Neural progenitor cell (in vitro differentiated cells): Measurements from ENCODE around the gene PDE3B. TPM values are rescaled to one million over a fixed set of nuclear protein-coding genes. Genes with fewer than 3 reads are reported as not detected.

Source experiments
- DNase-seq: peaks from one replicate; pipeline ENCODE4 v3.0.0-alpha.2; 2016; ENCODE audit warnings: low spot score
- H2AFZ ChIP-seq: fragments of 200-600 bp; sonication (generic); replicated peaks from 2 replicates; pipeline ENCODE4 v1.6.1; 2016; ENCODE audit warnings: antibody characterized with exemption
- H3F3A ChIP-seq: fragments of 200-600 bp; sonication (generic); 2 replicates; pipeline ENCODE4 v1.6.1; 2016; ENCODE audit warnings: antibody characterized with exemption, low read depth
- H3K27ac ChIP-seq: fragments of 200-600 bp; sonication (generic); 2 replicates; pipeline ENCODE4 v1.5.1; 2016; ENCODE audit warnings: mild to moderate bottlenecking
- H3K27me3 ChIP-seq: fragments of 200-600 bp; sonication (generic); 2 replicates; pipeline ENCODE4 v1.6.1; 2016; ENCODE audit warnings: mild to moderate bottlenecking, moderate library complexity
- H3K36me3 ChIP-seq: fragments of 200-600 bp; sonication (generic); 2 replicates; pipeline ENCODE4 v1.5.1; 2016
- H3K4me1 ChIP-seq: fragments of 200-600 bp; sonication (generic); 2 replicates; pipeline ENCODE4 v1.6.1; 2016; ENCODE audit warnings: mixed run types
- H3K4me2 ChIP-seq: fragments of 200-600 bp; sonication (generic); 2 replicates; pipeline ENCODE4 v1.6.1; 2016
- H3K4me3 ChIP-seq: fragments of 200-600 bp; sonication (generic); 2 replicates; pipeline ENCODE4 v1.5.1; 2016
- H3K79me2 ChIP-seq: fragments of 200-600 bp; sonication (generic); 2 replicates; pipeline ENCODE4 v1.6.1; 2016; ENCODE audit warnings: low read depth
- H3K9ac ChIP-seq: fragments of 200-600 bp; sonication (generic); 2 replicates; pipeline ENCODE4 v1.6.1; 2016
- H3K9me3 ChIP-seq: fragments of 200-600 bp; sonication (generic); 2 replicates; pipeline ENCODE4 v1.5.1; 2016; ENCODE audit warnings: low read depth
- H4K20me1 ChIP-seq: fragments of 200-600 bp; sonication (generic); 2 replicates; pipeline ENCODE4 v1.6.1; 2016; ENCODE audit warnings: low read depth
- H3K27ac Mint-ChIP-seq: 3 replicates; pipeline ENCODE4 v1.8.0; 2021; ENCODE audit warnings: mixed read lengths
- H3K27me3 Mint-ChIP-seq: 2 replicates; pipeline ENCODE4 v1.8.0; 2022; ENCODE audit warnings: low read depth, mild to moderate bottlenecking, inconsistent platforms, moderate library complexity, mixed read lengths; ENCODE audit not compliant: insufficient read depth
- H3K36me3 Mint-ChIP-seq: 3 replicates; pipeline ENCODE4 v1.8.0; 2021; ENCODE audit warnings: mixed read lengths
- H3K4me1 Mint-ChIP-seq: 3 replicates; pipeline ENCODE4 v1.8.0; 2021; ENCODE audit warnings: mixed read lengths
- H3K4me3 Mint-ChIP-seq: 3 replicates; pipeline ENCODE4 v1.8.0; 2021; ENCODE audit warnings: mild to moderate bottlenecking, moderate library complexity, mixed read lengths
- H3K9me3 Mint-ChIP-seq: 3 replicates; pipeline ENCODE4 v1.8.0; 2020; ENCODE audit warnings: mixed read lengths
- EZH2 ChIP-seq: fragments of 200-600 bp; sonication (generic); IDR thresholded peaks from 2 replicates; pipeline ENCODE4 v1.6.1; 2017; ENCODE audit warnings: antibody characterized with exemption, mild to moderate bottlenecking, moderate library complexity
- EZH2phosphoT487 ChIP-seq: fragments of 200-600 bp; sonication (generic); IDR thresholded peaks from 2 replicates; pipeline ENCODE4 v1.6.1; 2017; ENCODE audit warnings: antibody characterized with exemption
- total RNA-seq: library from RNA; depleted of rRNA; stranded (reverse); fragments of >200 nt; gene quantifications from 2 replicates; pipeline ENCODE4 v1.2.3, GENCODE V29; 2015; ENCODE audit warnings: low replicate concordance
- TF ChIP-seq, protein P1 (sequence below): fragments of 200-600 bp; sonication (generic); IDR thresholded peaks from 2 replicates; pipeline ENCODE4 v1.5.1; 2017; ENCODE audit warnings: antibody characterized with exemption, mild to moderate bottlenecking

The PDE3B gene
- total RNA-seq, 1 donor from 2014 or later: 14.3 TPM

DNA sequence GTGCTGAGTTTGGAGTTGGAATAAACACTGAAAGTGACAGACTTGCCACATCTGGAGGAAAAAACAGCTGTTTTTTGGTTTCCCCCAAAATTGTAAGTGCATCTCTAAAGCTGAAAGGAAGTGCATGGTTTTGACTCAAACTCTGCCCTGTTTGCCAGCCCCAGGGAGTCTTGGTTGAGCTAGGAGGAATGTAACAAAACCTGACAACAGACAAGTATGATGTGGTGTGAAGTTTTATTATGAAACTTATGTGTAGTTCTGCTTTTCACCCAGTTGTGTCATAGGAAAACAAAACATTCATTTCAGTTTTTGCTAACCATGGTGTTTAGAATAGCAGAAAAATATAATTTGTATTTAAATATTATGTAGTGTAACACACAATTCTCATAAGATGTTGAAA is 31.7 kb upstream of the PDE3B start:
- Histone ChIP-seq H3K4me2 (no peak overlapping the region), H4K20me1 (no peaks in the 10 kb centered on the region), H3K36me3 (no peaks in the 10 kb centered on the region), H3K4me1 (no peaks in the 10 kb centered on the region), H3K9ac (no peak overlapping the region), H3F3A (no peaks in the 10 kb centered on the region), H3K79me2 (no peaks in the 10 kb centered on the region), H3K27ac (no peak overlapping the region), H3K4me3 (no peak overlapping the region), H3K9me3 (no peaks in the 10 kb centered on the region), H2AFZ (no peak overlapping the region), H3K27me3 (no peaks in the 10 kb centered on the region)
- H3K4me1 Mint-ChIP-seq: no peaks in the 10 kb centered on the region
- no peak overlapping the region for H3K27ac Mint-ChIP-seq
- H3K36me3 Mint-ChIP-seq: no peaks in the 10 kb centered on the region
- TF ChIP-seq EZH2 (no peak), EZH2phosphoT487 (no peak)
- TF ChIP-seq, protein P1, sequence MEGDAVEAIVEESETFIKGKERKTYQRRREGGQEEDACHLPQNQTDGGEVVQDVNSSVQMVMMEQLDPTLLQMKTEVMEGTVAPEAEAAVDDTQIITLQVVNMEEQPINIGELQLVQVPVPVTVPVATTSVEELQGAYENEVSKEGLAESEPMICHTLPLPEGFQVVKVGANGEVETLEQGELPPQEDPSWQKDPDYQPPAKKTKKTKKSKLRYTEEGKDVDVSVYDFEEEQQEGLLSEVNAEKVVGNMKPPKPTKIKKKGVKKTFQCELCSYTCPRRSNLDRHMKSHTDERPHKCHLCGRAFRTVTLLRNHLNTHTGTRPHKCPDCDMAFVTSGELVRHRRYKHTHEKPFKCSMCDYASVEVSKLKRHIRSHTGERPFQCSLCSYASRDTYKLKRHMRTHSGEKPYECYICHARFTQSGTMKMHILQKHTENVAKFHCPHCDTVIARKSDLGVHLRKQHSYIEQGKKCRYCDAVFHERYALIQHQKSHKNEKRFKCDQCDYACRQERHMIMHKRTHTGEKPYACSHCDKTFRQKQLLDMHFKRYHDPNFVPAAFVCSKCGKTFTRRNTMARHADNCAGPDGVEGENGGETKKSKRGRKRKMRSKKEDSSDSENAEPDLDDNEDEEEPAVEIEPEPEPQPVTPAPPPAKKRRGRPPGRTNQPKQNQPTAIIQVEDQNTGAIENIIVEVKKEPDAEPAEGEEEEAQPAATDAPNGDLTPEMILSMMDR: no peak
- DNase-seq: no peak
- H3K9me3 Mint-ChIP-seq: no peaks in the 10 kb centered on the region
- H3K27me3 Mint-ChIP-seq: no peaks in the 10 kb centered on the region
- no peak overlapping the region for H3K4me3 Mint-ChIP-seq

DNA sequence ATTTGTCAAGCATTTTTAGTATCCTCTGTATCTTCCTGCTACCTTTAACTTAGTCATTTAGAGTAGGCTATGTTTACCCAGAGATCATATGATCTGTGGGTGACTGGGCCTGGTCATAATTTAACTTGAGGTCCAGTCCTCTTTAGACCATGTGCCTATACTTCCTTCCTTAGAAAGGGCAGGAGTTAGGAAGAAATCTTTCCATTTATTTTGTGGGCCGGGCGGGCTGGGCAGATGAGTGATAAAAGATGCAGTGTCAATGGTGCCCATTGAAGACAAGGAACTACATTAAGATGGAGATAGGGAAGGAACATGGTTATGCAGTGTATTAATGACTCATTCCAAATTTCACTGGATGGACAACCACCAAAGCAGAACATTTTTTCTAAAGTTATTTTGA is 30.9 kb upstream of the PDE3B start:
- no peaks in the 10 kb centered on the region for H3K79me2 ChIP-seq
- DNase-seq: no peak
- Mint-ChIP-seq H3K27ac (no peak overlapping the region), H3K4me1 (no peaks in the 10 kb centered on the region), H3K36me3 (no peaks in the 10 kb centered on the region), H3K9me3 (no peaks in the 10 kb centered on the region), H3K27me3 (no peaks in the 10 kb centered on the region), H3K4me3 (no peak overlapping the region)
- H4K20me1 ChIP-seq: no peaks in the 10 kb centered on the region
- no peaks in the 10 kb centered on the region for H3K4me1 ChIP-seq
- no peak overlapping the region for H3K9ac ChIP-seq
- H3F3A ChIP-seq: no peaks in the 10 kb centered on the region
- no peak overlapping the region for H2AFZ ChIP-seq
- TF ChIP-seq EZH2phosphoT487: no peak
- TF ChIP-seq, protein P1: no peak
- no peak for TF ChIP-seq EZH2
- H3K36me3 ChIP-seq: no peaks in the 10 kb centered on the region
- H3K4me2 ChIP-seq: no peak overlapping the region
- no peaks in the 10 kb centered on the region for H3K9me3 ChIP-seq
- H3K27me3 ChIP-seq: no peaks in the 10 kb centered on the region
- no peak overlapping the region for H3K4me3 ChIP-seq
- no peak overlapping the region for H3K27ac ChIP-seq

DNA sequence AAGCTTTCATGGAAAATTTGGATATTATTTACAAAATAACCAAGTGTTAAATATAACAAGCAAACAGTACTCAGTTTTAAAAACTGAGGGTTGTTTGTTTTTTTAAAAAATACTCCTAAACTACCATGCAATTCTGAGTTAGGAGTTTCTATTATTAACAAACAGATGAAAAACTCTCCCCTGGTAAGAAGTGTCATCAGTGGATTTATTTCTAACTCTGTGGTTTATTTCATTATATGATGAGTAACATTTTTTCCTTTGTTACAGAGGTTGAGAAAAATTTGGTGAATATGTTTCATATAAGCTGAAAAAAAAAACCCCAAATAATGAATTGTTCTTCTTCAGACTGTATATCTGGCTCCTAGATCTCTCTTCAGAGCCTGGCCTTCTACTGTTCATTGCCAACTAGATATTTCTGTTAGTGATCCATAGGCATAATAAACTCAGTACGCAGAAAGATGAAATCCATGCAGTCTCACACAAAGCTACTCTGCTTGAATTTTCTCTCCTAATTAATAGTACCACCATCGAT is 29.4 kb upstream of the PDE3B start:
- Mint-ChIP-seq H3K27ac (no peak overlapping the region), H3K27me3 (no peaks in the 10 kb centered on the region), H3K4me3 (no peak overlapping the region), H3K36me3 (no peaks in the 10 kb centered on the region), H3K4me1 (no peaks in the 10 kb centered on the region), H3K9me3 (no peaks in the 10 kb centered on the region)
- Histone ChIP-seq H2AFZ (no peak overlapping the region), H3F3A (no peaks in the 10 kb centered on the region), H3K9me3 (no peaks in the 10 kb centered on the region), H3K27me3 (no peaks in the 10 kb centered on the region), H3K4me1 (no peaks in the 10 kb centered on the region), H3K79me2 (no peaks in the 10 kb centered on the region), H3K4me3 (no peak overlapping the region), H3K27ac (no peak overlapping the region), H3K4me2 (no peak overlapping the region), H3K9ac (no peak overlapping the region), H4K20me1 (no peaks in the 10 kb centered on the region), H3K36me3 (no peaks in the 10 kb centered on the region)
- DNase-seq: no peak
- TF ChIP-seq, protein P1: no peak
- no peak for TF ChIP-seq EZH2
- TF ChIP-seq EZH2phosphoT487: no peak
